ENCODE data around the gene CXCR5.

The CXCR5 gene

DNA sequence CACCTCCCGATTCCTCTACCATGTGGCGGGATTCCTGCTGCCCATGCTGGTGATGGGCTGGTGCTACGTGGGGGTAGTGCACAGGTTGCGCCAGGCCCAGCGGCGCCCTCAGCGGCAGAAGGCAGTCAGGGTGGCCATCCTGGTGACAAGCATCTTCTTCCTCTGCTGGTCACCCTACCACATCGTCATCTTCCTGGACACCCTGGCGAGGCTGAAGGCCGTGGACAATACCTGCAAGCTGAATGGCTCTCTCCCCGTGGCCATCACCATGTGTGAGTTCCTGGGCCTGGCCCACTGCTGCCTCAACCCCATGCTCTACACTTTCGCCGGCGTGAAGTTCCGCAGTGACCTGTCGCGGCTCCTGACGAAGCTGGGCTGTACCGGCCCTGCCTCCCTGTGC lies 10.5 kb downstream of the CXCR5 start:
- H3K27ac ChIP-seq, result peak overlapping the region; percentile 63; the same call in 1 of the 2 replicates
- ChIA-PET CTCF (no interaction called here), POLR2A (ENCODE audit: low non-redundant PET) (interaction anchor here (1.0 to 1.2 kb wide), 2 partner anchors 102 to 144 kb away, joined by 3 to 4 read pairs; no protein-coding TSS in a partner anchor)
- no peak for TF ChIP-seq CTCF (conservative IDR thresholded peaks at IDR 0.05; ENCODE audit: low read depth)
- DNase-seq (ENCODE audit: low spot score), result no peak

DNA sequence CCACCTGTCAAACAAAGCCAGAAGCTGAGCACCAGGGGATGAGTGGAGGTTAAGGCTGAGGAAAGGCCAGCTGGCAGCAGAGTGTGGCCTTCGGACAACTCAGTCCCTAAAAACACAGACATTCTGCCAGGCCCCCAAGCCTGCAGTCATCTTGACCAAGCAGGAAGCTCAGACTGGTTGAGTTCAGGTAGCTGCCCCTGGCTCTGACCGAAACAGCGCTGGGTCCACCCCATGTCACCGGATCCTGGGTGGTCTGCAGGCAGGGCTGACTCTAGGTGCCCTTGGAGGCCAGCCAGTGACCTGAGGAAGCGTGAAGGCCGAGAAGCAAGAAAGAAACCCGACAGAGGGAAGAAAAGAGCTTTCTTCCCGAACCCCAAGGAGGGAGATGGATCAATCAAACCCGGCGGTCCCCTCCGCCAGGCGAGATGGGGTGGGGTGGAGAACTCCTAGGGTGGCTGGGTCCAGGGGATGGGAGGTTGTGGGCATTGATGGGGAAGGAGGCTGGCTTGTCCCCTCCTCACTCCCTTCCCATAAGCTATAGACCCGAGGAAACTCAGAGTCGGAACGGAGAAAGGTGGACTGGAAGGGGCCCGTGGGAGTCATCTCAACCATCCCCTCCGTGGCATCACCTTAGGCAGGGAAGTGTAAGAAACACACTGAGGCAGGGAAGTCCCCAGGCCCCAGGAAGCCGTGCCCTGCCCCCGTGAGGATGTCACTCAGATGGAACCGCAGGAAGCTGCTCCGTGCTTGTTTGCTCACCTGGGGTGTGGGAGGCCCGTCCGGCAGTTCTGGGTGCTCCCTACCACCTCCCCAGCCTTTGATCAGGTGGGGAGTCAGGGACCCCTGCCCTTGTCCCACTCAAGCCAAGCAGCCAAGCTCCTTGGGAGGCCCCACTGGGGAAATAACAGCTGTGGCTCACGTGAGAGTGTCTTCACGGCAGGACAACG lies 11.7 kb downstream of the CXCR5 start:
- H3K27ac ChIP-seq, result peak overlapping the region; percentile 63
- CTCF ChIA-PET, result interaction anchor here (0.6 to 0.7 kb wide), 3 partner anchors 11 to 106 kb away, joined by 3 to 4 read pairs (median 4); no protein-coding TSS in a partner anchor
- TF ChIP-seq CTCF (conservative IDR thresholded peaks at IDR 0.05; ENCODE audit: low read depth), result no peak
- no peak for DNase-seq (ENCODE audit: low spot score)
- POLR2A ChIA-PET (ENCODE audit: low non-redundant PET), result interaction anchor here (1.0 to 1.2 kb wide), 3 partner anchors 75 to 145 kb away, joined by 3 to 4 read pairs (median 3); no protein-coding TSS in a partner anchor

DNA sequence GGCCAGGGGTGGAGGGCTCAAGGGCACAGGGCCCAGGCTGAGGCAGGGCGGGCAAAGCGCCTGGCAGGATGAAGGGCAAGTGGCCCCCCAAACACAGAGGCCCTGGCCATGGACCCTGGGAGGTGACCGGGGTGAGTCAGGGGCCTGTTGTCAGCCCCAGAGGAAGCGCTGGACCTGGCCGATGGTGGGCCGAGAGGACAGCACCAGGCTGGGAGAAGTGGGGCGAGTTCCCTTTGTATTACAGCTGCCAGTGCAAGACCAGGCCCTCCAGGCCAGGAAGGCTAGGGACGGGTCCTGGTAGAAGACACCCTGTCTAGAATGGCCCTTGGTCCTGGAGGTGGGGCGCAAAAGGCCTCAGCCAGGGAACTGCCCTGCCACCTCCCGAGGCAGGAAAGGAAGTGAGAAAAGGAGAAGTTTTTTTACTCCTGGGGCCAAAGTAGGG lies 12.8 kb downstream of the CXCR5 start:
- peak overlapping the region; percentile 63 for H3K27ac ChIP-seq
- ChIA-PET POLR2A (ENCODE audit: low non-redundant PET) (no interaction called here), CTCF (no interaction called here)
- no peak for TF ChIP-seq CTCF (conservative IDR thresholded peaks at IDR 0.05; ENCODE audit: low read depth)
- DNase-seq (ENCODE audit: low spot score), result no peak

DNA sequence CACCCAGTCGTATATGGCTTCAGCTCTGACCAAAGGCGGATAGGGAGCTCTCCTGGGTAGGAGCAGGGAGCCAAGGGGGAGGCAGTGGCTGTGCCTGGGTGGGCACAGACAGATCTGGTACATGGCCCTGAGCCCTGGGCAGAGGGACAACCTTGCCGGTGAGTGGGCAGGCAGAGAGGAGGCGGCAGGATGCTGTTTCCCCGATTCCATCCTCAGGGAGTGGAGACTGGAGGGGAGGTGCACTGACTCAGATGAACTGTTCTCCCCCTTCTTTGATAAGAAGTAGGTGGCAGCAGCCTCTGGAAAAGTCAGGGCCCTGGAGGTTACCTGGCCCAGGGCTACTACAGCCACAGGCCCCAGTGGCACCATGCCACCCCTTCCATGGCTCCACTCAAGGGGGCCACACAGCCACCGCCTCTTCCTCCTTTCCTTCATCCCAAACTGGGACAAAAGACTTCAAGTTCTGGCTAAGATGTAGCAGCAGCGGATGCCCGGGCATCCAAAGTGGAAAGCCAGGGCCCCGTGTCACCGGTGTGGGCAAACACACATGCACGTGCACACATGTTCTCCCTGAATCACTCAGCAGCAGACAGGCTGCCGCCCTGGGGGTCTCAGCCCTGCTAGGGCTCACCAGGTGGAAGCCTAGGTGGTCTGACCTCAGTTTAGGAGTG lies 13.4 kb downstream of the CXCR5 start:
- CTCF ChIA-PET, result no interaction called here
- POLR2A ChIA-PET (ENCODE audit: low non-redundant PET), result interaction anchor here (0.5 to 0.6 kb wide), 2 partner anchors 103 to 104 kb away, joined by 3 read pairs; no protein-coding TSS in a partner anchor
- DNase-seq (ENCODE audit: low spot score), result no peak
- TF ChIP-seq CTCF (conservative IDR thresholded peaks at IDR 0.05; ENCODE audit: low read depth), result no peak
- H3K27ac ChIP-seq, result peak overlapping the region; percentile 63

DNA sequence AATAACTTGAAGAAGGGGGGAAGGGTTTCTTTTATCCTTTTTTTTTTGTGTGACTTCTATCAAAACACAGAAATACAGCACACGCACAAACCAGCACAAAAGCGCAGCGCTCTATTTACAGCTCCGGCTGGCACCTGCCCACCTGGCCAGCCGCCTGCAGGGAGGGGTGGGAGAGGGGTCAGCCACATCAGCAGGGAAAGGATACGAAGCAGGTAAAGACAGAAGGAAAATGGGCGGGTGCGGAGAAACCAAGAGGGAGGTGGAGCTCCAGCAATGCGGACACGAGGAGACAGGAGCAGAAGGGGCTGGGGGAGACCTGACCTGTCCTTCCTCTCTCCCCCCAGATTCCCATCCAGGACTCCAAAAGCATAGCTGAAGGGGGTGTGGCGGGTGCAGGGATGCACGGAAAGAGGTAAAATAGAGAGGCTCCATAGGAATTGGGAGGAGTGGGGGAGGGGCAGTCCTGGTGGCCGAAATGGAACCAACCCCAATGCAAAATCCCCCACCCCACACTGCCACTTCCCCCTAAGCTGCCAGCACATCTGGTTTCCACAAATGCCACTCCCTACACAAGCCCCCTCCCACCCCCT lies 14.1 kb downstream of the CXCR5 start:
- POLR2A ChIA-PET (ENCODE audit: low non-redundant PET), result interaction anchor here (0.5 to 0.6 kb wide), 2 partner anchors 104 to 105 kb away, joined by 3 read pairs; no protein-coding TSS in a partner anchor

More for the DNA sequence above, 14.1 kb downstream of the CXCR5 start:
- no peak for TF ChIP-seq CTCF (conservative IDR thresholded peaks at IDR 0.05; ENCODE audit: low read depth)
- CTCF ChIA-PET, result interaction anchor here (0.6 kb wide), 1 partner anchor 176 kb away, joined by 3 read pairs; no protein-coding TSS in a partner anchor
- peak overlapping the region; percentile 63 for H3K27ac ChIP-seq
- no peak for DNase-seq (ENCODE audit: low spot score)
